Breast epithelium (tissue), 3 donors: ENCODE results near the gene INPP5F.

Experiments used
- CTCF ChIP-seq, 3 donors: fragments of 450-650 bp; IDR thresholded peaks; one replicate each; pipeline ENCODE4 v1.5.1; 2016 to 2017; ENCODE audit warnings: antibody characterized with exemption in 3 of 3, mild to moderate bottlenecking in 3 of 3, moderate library complexity in 3 of 3
- POLR2A ChIP-seq: fragments of 450-650 bp; IDR thresholded peaks from one replicate; pipeline ENCODE4 v1.6.1; 2016; ENCODE audit warnings: antibody characterized with exemption, mild to moderate bottlenecking, moderate library complexity
- POLR2AphosphoS5 ChIP-seq, 3 donors: sonication (generic); formaldehyde crosslinking; IDR thresholded peaks; one replicate each; pipeline ENCODE4 v1.6.1; 2017; ENCODE audit warnings: antibody characterized with exemption in 3 of 3

DNA sequence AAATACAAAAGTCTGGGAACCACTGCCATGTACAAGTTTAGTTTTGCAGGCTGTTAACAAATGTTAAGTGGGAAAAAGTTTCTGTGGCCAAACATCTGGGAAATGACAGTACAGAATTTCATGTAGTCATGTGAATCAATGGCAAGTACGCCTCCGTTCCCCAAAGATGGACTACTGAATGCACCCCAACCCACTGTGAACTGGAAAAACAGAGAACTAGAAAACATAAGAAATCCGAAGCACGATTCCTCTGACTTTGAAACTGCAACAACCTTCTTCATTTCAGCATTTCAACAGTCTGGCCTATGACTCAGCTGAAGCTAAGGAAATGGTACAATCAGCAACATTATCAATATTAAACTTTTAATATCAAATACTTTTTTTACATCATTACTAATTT, 105.0 kb downstream of the INPP5F start:
- TF ChIP-seq POLR2A (no peak), POLR2AphosphoS5 (IDR thresholded peaks at IDR 0.05) (no peak), CTCF (IDR thresholded peaks at IDR 0.05) (no peak)
